Uterus (tissue), 4 donors: ENCODE results near the gene SELENOF. TPM values are rescaled to one million over a fixed set of nuclear protein-coding genes. Genes with fewer than 3 reads are reported as not detected.
"Not testable (repeated sequence)": the region's sequence is repeated elsewhere in the genome, so short reads cannot be mapped to it uniquely, and the experiment has no call there.

ENCODE experiments used
- DNase-seq, 2 donors: peaks; one replicate each; pipeline ENCODE4 v3.0.0-alpha.2; 2019 to 2020
- H3K27ac ChIP-seq, 2 donors: fragments of 200-600 bp; sonication (generic); 1 replicate in 1 of 2; 2 replicates in 1 of 2; pipeline ENCODE4 v1.5.1; 2016 to 2018
- H3K27me3 ChIP-seq, 2 donors: fragments of 200-600 bp; sonication (generic); one replicate each; pipeline ENCODE4 v1.5.1; 2018 to 2019; ENCODE audit warnings: control low read depth in 1 of 2
- H3K36me3 ChIP-seq, 2 donors: fragments of 200-600 bp; sonication (generic); one replicate each; pipeline ENCODE4 v1.5.1; 2019; ENCODE audit warnings: control low read depth in 1 of 2
- H3K4me1 ChIP-seq, 2 donors: fragments of 200-600 bp; sonication (generic); one replicate each; pipeline ENCODE4 v1.5.1; 2018 to 2019; ENCODE audit warnings: control low read depth in 1 of 2
- H3K4me3 ChIP-seq, 2 donors: fragments of 200-600 bp; sonication (generic); 1 replicate in 1 of 2; 2 replicates in 1 of 2; pipeline ENCODE4 v1.5.1; 2018 to 2019; ENCODE audit warnings: mild to moderate bottlenecking in 1 of 2
- H3K9me3 ChIP-seq, 2 donors: fragments of 200-600 bp; sonication (generic); one replicate each; pipeline ENCODE4 v1.5.1; 2019; ENCODE audit warnings: control low read depth in 1 of 2
- CTCF ChIP-seq, 4 experiments: fragments of 200-600 bp in 2 of 4; fragments of 450-650 bp in 2 of 4; sonication (generic) in 2 of 4; IDR thresholded peaks; one replicate each; pipeline ENCODE4 v1.5.1; 2016 to 2019; ENCODE audit warnings: antibody characterized with exemption in 4 of 4, mild to moderate bottlenecking in 2 of 4, moderate library complexity in 1 of 4
- POLR2A ChIP-seq, 2 donors: fragments of 450-650 bp; IDR thresholded peaks; one replicate each; pipeline ENCODE4 v1.6.1; 2016; ENCODE audit warnings: antibody characterized with exemption in 2 of 2, mild to moderate bottlenecking in 1 of 2, moderate library complexity in 1 of 2
- intact Hi-C: fragments of 100-400 bp; cut with DNase I; formaldehyde crosslinking; loops from one replicate; pipeline ENCODE4 v1.15.1; 2023; ENCODE audit warnings: low total_unique reads
- total RNA-seq, 4 donors: library from RNA; depleted of rRNA in 3 of 4; stranded (reverse); fragments of >200 nt in 3 of 4; gene quantifications; one replicate each; pipeline versions ENCODE4 v1.1.0 to v1.2.4, GENCODE V29; 2014 to 2023
- donor health status: DM: yes; HTN: yes; CAD: no.

SELENOF gene
- total RNA-seq, 4 donors from 2014 or later: 155 to 232 (median 209) TPM

- Histone ChIP-seq H3K9me3 (no peaks in the 10 kb centered on the region), H3K27me3 (no peaks in the 10 kb centered on the region), H3K27ac (peak within 1 kb of the TSS; percentile 84 to 92), H3K4me3 (peak within 1 kb of the TSS; percentile 87 to 97), H3K36me3 (no peaks in the 10 kb centered on the region), H3K4me1 (peaks cover 0 to 5% of the 10 kb centered on the region in 2 donors)
- no peak for DNase-seq
- TF ChIP-seq CTCF (IDR thresholded peaks at IDR 0.05) (no peak), POLR2A (IDR thresholded peaks at IDR 0.05) (peak; percentile 56 to 72)
- intact Hi-C loops: loop anchor here (10.0 kb wide), 1 partner anchor 200 kb away; no protein-coding TSS in a partner anchor
Measured at GRCh38 chr1:86914601-86914997, 673 bp upstream of the SELENOF start, which contains the start of gene HS2ST1. Gene HS2ST1, plus strand, starts transcription at chr1:86914635.

GRCh38 chr1:86913399-86913895, 479 bp downstream of the SELENOF start:
- no peak for DNase-seq
- intact Hi-C loops: loop anchor here (10.0 kb wide), 1 partner anchor 199 kb away; no protein-coding TSS in a partner anchor
- no peaks in the 10 kb centered on the region for H3K27me3 ChIP-seq

GRCh38 chr1:86912281-86912900, 1.5 kb downstream of the SELENOF start:
- no peaks in the 10 kb centered on the region for H3K9me3 ChIP-seq
- intact Hi-C loops: loop anchor here (10.0 kb wide), 1 partner anchor 198 kb away; no protein-coding TSS in a partner anchor
- TF ChIP-seq CTCF (IDR thresholded peaks at IDR 0.05) (no peak), POLR2A (IDR thresholded peaks at IDR 0.05) (no peak)
- no peak for DNase-seq
- H3K4me3 ChIP-seq: peak overlapping the region in 1 of 2 donors; percentile 87
- no peak overlapping the region for H3K27ac ChIP-seq
- H3K4me1 ChIP-seq: peaks cover 0 to 5% of the 10 kb centered on the region in 2 donors
- H3K36me3 ChIP-seq: no peaks in the 10 kb centered on the region
- H3K27me3 ChIP-seq: no peaks in the 10 kb centered on the region

More at GRCh38 chr1:86913399-86913895, 479 bp downstream of the SELENOF start:
- peak overlapping the region; percentile 87 to 97 for H3K4me3 ChIP-seq
- H3K27ac ChIP-seq: peak overlapping the region; percentile 84 to 92
- TF ChIP-seq CTCF (IDR thresholded peaks at IDR 0.05) (no peak), POLR2A (IDR thresholded peaks at IDR 0.05) (no peak)
- H3K9me3 ChIP-seq: no peaks in the 10 kb centered on the region
- H3K36me3 ChIP-seq: no peaks in the 10 kb centered on the region
- peaks cover 0 to 5% of the 10 kb centered on the region in 2 donors for H3K4me1 ChIP-seq

- intact Hi-C loops: no loop called here
- Histone ChIP-seq H3K27me3 (no peaks in the 10 kb centered on the region), H3K4me3 (no peak overlapping the region), H3K4me1 (peaks cover 0 to 3% of the 10 kb centered on the region in 2 donors), H3K27ac (no peak overlapping the region), H3K9me3 (no peaks in the 10 kb centered on the region), H3K36me3 (no peaks in the 10 kb centered on the region)
- DNase-seq: no peak
- TF ChIP-seq CTCF (IDR thresholded peaks at IDR 0.05) (no peak), POLR2A (IDR thresholded peaks at IDR 0.05) (no peak)
Measured at GRCh38 chr1:86906419-86906818, 7.5 kb downstream of the SELENOF start.

- Histone ChIP-seq H3K27me3 (no peaks in the 10 kb centered on the region), H3K27ac (no peak overlapping the region), H3K36me3 (no peaks in the 10 kb centered on the region), H3K4me3 (no peak overlapping the region), H3K9me3 (no peaks in the 10 kb centered on the region), H3K4me1 (peaks cover 0 to 3% of the 10 kb centered on the region in 2 donors)
- no peak for DNase-seq
- intact Hi-C loops: no loop called here
- TF ChIP-seq CTCF (IDR thresholded peaks at IDR 0.05) (no peak), POLR2A (IDR thresholded peaks at IDR 0.05) (no peak)
Measured at GRCh38 chr1:86905875-86906274, 8.1 kb downstream of the SELENOF start.

GRCh38 chr1:86899401-86899800, 14.5 kb downstream of the SELENOF start:
- H3K27me3 ChIP-seq, DNase-seq, H3K9me3 ChIP-seq, H3K4me1 ChIP-seq, H3K27ac ChIP-seq, H3K36me3 ChIP-seq, intact Hi-C loops, H3K4me3 ChIP-seq: not testable (repeated sequence)
